Prostate gland (tissue), 2 donors: ENCODE measurements around the gene SYNCRIP. TPM values are rescaled to one million over a fixed set of nuclear protein-coding genes. Genes with fewer than 3 reads are reported as not detected.

Experiments used
- DNase-seq: peaks from one replicate; pipeline ENCODE4 v3.0.0-alpha.2; 2019; ENCODE audit warnings: low spot score
- H3K27ac ChIP-seq, 2 donors: fragments of 200-600 bp; sonication (generic); 2 replicates each; pipeline ENCODE4 v1.5.1; 2017 to 2019
- H3K27me3 ChIP-seq: fragments of 200-600 bp; sonication (generic); replicated peaks from 2 replicates; pipeline ENCODE4 v1.5.1; 2019; ENCODE audit not compliant: insufficient read depth
- H3K36me3 ChIP-seq, 2 donors: fragments of 200-600 bp; sonication (generic); 1 replicate in 1 of 2; 2 replicates in 1 of 2; pipeline versions ENCODE4 v1.5.1 to v1.8.1; 2017 to 2019
- H3K4me1 ChIP-seq: fragments of 200-600 bp; sonication (generic); replicated peaks from 2 replicates; pipeline ENCODE4 v1.5.1; 2019
- H3K4me3 ChIP-seq, 2 donors: fragments of 200-600 bp; sonication (generic); 2 replicates each; pipeline ENCODE4 v1.5.1; 2017 to 2019
- H3K9me3 ChIP-seq: fragments of 200-600 bp; sonication (generic); 2 replicates; pipeline ENCODE4 v1.5.1; 2017
- CTCF ChIP-seq, 4 experiments: fragments of 200-600 bp in 2 of 4; fragments of 450-650 bp in 2 of 4; sonication (generic) in 2 of 4; IDR thresholded peaks; 1 replicate in 3 of 4; 2 replicates in 1 of 4; pipeline ENCODE4 v1.5.1; 2016 to 2019; ENCODE audit warnings: antibody characterized with exemption in 4 of 4, mild to moderate bottlenecking in 2 of 4, moderate library complexity in 2 of 4
- POLR2A ChIP-seq: fragments of 450-650 bp; IDR thresholded peaks from one replicate; pipeline ENCODE4 v1.6.1; 2016; ENCODE audit warnings: antibody characterized with exemption, mild to moderate bottlenecking
- POLR2AphosphoS5 ChIP-seq: sonication (generic); formaldehyde crosslinking; IDR thresholded peaks from one replicate; pipeline ENCODE4 v1.6.1; 2017; ENCODE audit warnings: antibody characterized with exemption
- WGBS: methylation state at CpG from one replicate; pipeline ENCODE4 v1.1.5; 2018; 5-methylcytosine and 5-hydroxymethylcytosine counted together
- intact Hi-C: fragments of 100-400 bp; cut with DNase I; formaldehyde crosslinking; loops from one replicate; pipeline ENCODE4 v1.14.2; 2022
- total RNA-seq, 2 donors: library from RNA; depleted of rRNA; stranded (reverse); fragments of >200 nt; gene quantifications; one replicate each; pipeline ENCODE4 v1.1.0, GENCODE V29; 2016

Gene SYNCRIP
- total RNA-seq, 2 donors from 2014 or later = 46.1 to 49.7 TPM

GRCh38 chr6:85614780-85615179 is 27.9 kb downstream of the SYNCRIP start:
- Histone ChIP-seq H3K36me3 (peaks cover 0 to 5% of the 10 kb centered on the region in 2 donors), H3K4me1 (no peaks in the 10 kb centered on the region), H3K27ac (no peak overlapping the region), H3K9me3 (no peaks in the 10 kb centered on the region), H3K27me3 (no peaks in the 10 kb centered on the region), H3K4me3 (no peak overlapping the region)
- DNase-seq = no peak
- WGBS = 96% methylated on average over 17 of the region's 17 CpGs
- intact Hi-C loops = no loop called here
- TF ChIP-seq POLR2A = no peak
- no peak for TF ChIP-seq POLR2AphosphoS5
- no peak for TF ChIP-seq CTCF (IDR thresholded peaks at IDR 0.05)

- Histone ChIP-seq H3K4me3 (no peak overlapping the region), H3K27me3 (no peaks in the 10 kb centered on the region), H3K4me1 (no peaks in the 10 kb centered on the region), H3K9me3 (no peaks in the 10 kb centered on the region), H3K36me3 (peaks cover 0 to 5% of the 10 kb centered on the region in 2 donors), H3K27ac (no peak overlapping the region)
- DNase-seq = no peak
- intact Hi-C loops = no loop called here
- TF ChIP-seq POLR2A (no peak), POLR2AphosphoS5 (no peak), CTCF (IDR thresholded peaks at IDR 0.05) (no peak)
- 87% methylated on average over 4 of the region's 4 CpGs for WGBS
These were observed 29.8 kb downstream of the SYNCRIP start for GRCh38 chr6:85612690-85613474.

GRCh38 chr6:85610182-85610895 is 32.3 kb downstream of the SYNCRIP start:
- no peaks in the 10 kb centered on the region for H3K4me1 ChIP-seq
- 73% methylated on average over 2 of the region's 2 CpGs for WGBS
- intact Hi-C loops = no loop called here
- DNase-seq = no peak
- no peak for TF ChIP-seq CTCF (IDR thresholded peaks at IDR 0.05)
- TF ChIP-seq POLR2AphosphoS5 = no peak
- TF ChIP-seq POLR2A = no peak
- no peak overlapping the region for H3K4me3 ChIP-seq
- no peaks in the 10 kb centered on the region for H3K27me3 ChIP-seq
- H3K36me3 ChIP-seq = peaks cover 0 to 5% of the 10 kb centered on the region in 2 donors
- no peaks in the 10 kb centered on the region for H3K9me3 ChIP-seq
- H3K27ac ChIP-seq = no peak overlapping the region

GRCh38 chr6:85602100-85602499 is 40.6 kb downstream of the SYNCRIP start:
- Histone ChIP-seq H3K27me3 (no peaks in the 10 kb centered on the region), H3K4me1 (no peaks in the 10 kb centered on the region), H3K9me3 (no peaks in the 10 kb centered on the region), H3K4me3 (no peak overlapping the region), H3K36me3 (no peaks in the 10 kb centered on the region), H3K27ac (no peak overlapping the region)
- intact Hi-C loops = no loop called here
- DNase-seq = no peak
- TF ChIP-seq CTCF (IDR thresholded peaks at IDR 0.05) = no peak
- no peak for TF ChIP-seq POLR2A
- TF ChIP-seq POLR2AphosphoS5 = no peak
- WGBS = 84% methylated on average over 4 of the region's 4 CpGs
